GM19043 (cell line): ENCODE data around the gene DIS3L2.

Experiments used
- ATAC-seq: cut with Tn5 transposase; IDR thresholded peaks from one replicate; pipeline ENCODE4 v1.9.1; 2021; ENCODE audit warnings: low read depth; ENCODE audit not compliant: unreplicated experiment

DIS3L2 gene

DNA sequence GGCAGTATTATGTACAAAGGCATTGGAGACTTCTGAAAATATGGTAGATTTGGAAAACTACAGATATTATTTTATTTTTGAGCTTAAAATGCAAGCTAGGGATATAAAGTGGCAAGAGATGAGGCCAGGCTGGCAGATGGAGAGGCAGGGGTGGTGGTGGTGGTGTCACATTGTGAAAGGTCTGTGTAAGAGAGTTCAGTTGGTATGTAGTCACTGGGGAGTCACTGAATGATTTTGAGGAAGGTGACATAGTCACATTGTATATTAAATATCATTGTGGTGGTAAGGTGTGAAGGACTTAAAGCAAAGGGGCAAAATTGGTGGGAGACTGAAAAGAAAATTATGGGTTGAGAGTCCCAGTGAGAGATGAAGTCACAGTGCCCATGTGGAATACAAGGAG lies 82.5 kb downstream of the DIS3L2 start:
- no peak for ATAC-seq

DNA sequence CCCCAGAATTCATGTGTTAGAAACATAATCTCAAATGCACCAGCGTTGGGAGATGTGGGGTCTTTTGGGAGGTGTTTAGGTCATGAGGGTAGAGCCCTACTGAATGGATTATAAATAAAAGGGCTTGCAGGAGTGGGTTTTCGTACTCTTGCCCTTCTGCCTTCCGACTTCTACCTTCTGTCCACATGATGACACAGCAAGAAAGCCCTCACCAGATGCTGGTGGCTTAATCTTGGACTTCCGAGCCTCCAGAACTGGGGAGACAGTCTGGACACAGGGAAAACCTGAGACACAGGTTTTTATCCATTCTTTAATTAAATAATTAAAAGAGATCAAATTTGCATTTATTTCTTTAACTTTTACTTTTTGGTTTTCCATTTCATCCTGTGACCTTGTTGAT lies 87.8 kb downstream of the DIS3L2 start:
- ATAC-seq: no peak

GRCh38 chr2:232052591-232052990 lies 91.1 kb downstream of the DIS3L2 start:
- ATAC-seq: no peak

DNA sequence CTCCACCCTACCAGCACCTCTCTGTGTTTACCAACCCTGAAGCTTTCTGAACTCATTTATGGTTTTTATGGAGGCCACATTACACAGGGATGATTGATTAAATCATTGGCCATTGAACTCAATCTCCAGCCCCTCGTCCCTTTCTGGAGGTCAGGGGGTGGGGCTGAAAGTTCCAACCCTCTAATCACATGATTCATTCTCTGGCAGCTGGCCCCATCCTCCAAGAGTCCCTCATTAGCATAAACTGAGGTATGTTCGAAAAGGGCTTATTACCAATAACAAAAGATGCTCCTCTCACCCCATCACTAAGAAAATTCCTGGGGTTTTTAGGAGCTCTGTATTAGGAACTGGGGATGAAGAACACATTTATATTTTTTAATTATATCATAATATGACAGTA lies 92.3 kb downstream of the DIS3L2 start:
- no peak for ATAC-seq

DNA sequence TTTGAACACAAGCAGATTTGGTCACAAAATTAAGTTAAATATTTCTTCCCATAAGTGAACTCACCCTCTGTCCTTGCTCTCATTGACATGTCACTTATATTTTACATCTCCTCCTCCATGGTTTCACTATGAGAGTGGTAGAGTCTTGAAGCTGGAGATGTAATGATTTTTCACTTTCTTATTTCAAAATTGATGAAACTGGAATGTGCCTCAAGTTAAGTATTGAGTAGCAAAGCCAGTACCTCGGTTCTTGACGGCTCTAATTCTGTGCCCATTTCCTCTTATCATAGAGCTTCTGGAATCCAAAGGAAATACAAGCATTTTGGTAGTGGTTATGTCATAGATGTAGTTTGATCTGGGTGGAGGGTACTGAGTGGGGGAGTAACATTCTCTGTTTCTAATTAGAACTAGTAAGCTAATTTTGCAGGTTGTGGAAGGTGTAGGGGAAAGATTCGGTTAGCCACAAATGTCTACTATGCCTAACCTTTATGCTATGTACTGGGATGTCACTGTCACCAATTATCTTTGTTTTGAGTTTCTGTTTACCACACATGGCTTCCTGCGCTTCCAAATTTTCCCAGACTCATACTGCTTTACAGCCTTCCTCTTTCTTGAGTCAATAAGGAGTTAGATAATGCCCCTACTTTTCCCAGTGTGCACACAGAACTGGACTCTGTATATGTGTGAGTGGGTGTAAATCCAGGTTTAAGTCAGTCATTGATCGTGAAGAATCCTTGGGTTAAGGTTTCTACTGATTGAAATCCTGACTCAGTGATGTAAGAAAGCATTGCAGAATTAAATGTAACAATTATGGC lies 96.8 kb downstream of the DIS3L2 start:
- ATAC-seq: no peak

DNA sequence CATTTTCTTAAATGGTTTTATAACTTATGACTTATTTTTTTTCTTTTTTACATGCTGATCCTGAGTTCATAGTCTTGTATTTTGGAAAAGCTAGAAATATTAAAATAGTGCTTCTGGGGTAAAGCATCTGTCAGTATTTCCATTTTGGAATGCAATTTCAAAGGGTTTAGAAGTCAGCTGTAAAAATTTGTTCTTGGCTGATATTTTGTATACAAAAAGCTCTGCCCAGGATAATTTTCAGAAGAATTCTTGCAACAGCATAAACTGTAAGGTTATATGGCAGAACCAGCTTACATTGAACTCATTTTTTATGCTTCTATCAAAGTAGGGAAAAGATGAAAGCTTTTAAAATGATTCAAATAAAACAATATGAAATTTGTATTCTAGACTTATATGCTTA lies 97.4 kb downstream of the DIS3L2 start:
- no peak for ATAC-seq

GRCh38 chr2:232061265-232061664 lies 99.8 kb downstream of the DIS3L2 start:
- no peak for ATAC-seq

DNA sequence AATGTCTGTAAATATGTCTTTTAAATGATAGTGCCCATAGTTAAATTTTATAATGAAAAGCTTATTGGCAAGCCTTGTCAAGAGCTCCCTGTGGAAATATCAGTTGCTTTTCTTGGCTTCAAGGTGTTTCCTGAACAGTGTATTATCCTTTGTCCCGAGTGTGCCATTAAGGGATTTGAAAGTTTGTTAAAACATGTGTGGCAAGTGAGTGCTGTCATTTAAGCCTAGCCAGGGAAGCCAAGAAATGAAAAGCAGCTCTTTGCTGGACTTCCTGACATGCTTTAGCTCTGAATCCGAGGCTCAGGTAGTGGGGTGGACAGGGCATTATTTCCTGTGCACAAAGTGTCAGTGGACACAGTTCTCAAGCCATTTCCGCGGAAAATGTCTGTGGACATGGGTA lies 111.5 kb downstream of the DIS3L2 start:
- ATAC-seq: no peak

- no peak for ATAC-seq
These were observed 112.2 kb downstream of the DIS3L2 start for GRCh38 chr2:232073699-232074098.

GRCh38 chr2:232075080-232075479 lies 113.6 kb downstream of the DIS3L2 start:
- ATAC-seq: no peak

DNA sequence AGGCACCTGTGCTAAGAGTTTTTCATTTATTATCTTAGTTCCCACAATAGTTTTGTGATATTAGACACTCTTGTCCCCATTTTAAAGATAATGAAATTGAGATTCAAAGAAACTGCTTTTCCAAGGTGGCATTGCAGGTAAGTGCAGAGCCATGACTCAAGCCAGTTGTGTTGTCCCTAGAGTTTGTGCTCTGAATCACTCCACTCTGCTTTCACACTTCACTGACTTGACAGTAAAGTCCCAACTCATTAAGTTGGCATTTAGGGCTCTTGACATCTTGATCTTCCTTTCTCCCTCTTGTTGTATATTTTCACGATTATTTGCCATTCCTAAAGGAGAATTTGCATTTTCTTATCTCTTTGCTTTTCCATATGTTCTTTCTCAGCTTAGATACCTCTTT lies 114.3 kb downstream of the DIS3L2 start:
- ATAC-seq: no peak

DNA sequence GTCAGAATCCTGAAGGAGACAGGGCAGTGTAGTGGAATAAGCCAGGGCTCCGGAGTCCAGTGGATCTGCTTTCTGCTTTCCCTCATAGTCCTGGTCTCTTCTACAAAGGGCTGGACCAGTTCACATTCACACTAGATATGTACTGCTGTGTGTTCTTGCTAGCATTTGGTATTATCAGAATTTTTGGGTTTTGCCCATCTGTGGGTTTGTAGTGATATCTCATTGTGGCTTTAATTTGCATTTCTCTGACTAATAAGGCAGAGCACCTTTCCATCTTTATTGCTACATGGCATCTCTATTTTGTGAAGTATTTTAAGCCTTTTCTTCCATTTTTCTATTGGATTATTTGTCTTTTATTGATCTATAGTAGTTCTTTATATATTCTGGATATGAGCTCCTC lies 114.8 kb downstream of the DIS3L2 start:
- no peak for ATAC-seq

DNA sequence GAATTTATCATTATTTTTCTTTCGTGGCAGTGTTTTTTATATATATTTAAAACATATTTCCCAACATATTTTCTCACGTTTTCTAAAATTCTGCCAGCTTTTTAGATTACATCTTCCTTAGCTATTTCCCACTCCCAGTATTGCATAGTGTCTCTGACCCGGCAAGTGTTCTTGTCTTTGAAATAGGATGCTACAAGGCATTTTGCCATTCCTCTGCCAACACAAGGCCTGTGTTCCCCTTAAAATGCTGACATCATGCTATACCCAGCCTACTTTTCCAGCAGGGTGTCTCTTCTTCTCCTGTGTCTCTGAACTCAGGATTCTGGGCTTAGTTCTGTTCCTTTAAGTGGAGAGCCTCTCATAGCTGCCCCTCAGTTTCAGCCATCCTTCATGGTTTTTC lies 115.2 kb downstream of the DIS3L2 start:
- ATAC-seq: no peak

DNA sequence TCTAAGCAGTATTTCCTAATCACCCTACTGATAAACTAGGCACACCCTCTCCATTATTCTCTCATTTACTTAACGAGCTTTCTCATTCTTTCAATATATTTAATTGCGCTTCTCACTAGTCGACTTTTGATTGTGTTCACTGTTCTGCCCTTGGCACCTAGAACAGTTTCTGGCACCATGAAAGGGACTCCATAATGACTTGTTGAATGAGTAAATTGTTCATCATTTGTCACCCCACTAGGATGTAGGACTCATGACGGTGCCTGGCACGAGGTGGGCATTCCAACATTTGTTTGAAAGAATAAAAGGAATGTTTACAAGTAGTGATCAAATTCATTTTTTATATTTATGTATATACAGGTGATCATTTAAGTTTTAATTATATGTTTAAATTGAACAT lies 123.7 kb downstream of the DIS3L2 start:
- no peak for ATAC-seq

DNA sequence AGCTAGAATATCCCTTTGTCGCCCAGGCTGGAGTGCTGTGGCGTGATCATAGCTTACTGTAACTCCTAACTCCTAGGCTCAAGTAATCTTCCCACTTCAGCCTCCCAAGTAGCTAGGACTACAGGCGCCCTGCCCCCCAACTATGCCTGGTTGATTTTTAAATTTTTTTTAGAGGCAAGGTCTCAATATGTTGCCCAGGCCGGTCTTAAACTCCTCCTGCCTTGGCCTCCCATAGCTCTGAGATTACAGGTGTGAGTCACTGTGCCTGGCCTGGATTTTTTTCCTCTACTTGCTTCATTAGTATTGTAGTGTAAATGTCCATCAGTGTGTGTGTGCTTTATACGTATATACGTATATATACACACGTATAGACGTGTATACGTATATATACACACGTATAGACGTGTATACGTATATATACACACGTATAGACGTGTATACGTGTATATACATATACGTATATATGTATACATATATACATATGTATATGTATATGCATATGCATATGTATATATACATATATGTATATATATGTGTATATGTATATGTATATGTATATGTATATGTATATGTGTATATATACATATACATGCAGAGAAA lies 124.4 kb downstream of the DIS3L2 start:
- ATAC-seq: no peak

- ATAC-seq: no peak
These were observed 127.3 kb downstream of the DIS3L2 start for GRCh38 chr2:232088771-232089170.

DNA sequence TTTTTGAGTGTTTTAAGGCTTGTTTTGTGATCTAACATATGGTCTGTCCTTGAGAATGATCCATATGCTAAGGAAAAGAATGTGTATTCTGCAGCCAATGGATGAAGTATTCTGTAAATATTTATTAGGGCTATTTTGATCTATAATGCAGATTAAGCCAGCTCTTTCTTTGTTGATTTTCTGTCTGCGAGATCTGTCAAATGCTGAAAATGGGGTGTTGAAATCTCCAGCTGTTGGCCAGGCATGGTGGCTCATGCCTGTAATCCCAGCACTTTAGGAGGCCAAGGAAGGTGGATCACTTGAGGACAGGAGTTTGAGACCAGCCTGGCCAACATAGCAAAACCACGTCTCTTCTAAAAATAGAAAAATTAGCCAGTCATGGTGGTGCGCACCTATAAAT lies 132.7 kb downstream of the DIS3L2 start:
- no peak for ATAC-seq

DNA sequence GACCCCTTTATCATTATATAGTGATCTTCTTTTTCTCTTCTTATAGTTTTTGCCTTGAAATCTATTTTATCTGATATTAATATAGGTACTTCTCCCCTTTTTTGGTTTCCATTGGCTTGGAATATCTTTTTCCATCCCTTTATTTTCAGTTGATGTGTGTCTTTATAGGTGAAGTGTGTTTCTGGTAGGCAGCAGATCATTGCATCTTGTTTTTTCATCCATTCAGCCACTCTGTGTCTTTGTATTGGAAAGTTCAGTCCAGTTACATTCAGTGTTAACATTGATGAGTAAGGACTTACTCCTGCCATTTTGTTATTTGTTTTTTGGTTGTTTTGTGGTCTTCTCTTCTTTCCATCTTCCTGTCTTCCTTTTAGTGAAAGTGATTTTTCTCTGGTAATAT lies 133.4 kb downstream of the DIS3L2 start:
- ATAC-seq: no peak

DNA sequence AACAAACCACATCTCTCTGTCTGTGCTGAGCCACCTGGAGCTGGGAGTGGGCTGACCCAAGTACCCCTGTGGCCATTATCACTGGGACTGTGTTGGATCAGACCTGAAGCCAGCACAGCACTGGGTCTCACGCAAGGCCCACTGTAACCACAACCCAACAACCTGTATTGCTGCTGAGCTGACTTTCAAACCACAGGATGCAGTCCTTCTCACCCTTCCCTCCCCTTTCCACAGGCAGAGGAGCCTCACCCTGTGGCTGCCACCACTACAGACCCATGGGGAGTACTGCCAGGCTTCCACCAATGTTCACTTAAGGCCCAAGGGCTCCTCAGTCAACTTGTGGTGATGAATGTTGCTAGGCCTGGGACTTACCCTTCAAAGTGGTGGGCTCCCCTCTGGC lies 135.7 kb downstream of the DIS3L2 start:
- no peak for ATAC-seq

DNA sequence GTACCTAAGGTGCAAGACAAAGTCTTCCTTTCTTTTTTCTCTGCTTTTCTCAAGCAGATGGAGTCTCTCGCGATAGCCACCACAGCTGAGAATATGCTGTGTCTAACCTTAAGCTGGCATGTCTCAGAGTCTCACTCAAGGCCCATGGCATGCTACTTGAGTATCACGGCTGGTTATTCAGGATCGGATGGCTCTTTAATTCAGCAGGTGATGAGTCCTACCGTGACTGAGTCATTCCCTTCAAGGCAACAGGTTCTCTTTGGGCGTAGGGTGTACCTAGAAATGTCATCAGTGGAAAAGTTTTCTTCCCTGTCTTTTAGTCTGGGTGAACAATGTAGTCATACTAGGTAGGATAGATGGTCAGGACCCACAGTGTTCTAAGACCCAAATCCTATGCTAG lies 136.2 kb downstream of the DIS3L2 start:
- no peak for ATAC-seq

DNA sequence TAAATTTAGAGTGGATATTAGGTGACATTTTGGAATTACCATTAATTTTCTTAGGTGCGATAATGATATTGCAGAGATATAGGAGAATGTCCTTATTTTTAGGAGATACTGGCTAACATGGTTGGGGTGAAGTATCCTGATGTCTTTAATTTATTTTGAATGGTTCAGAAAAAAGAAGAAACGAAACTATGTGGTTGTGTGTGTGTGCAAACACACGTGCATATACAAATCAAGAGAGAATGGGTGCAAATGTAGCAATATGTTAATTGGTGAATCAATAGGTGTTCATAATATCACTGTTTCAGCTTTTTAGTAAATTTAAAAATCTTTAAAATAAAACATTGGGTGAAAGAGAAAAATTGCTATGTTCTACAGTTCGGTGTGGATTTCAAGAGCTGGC lies 140.9 kb downstream of the DIS3L2 start:
- no peak for ATAC-seq

- no peak for ATAC-seq
These were observed 141.7 kb downstream of the DIS3L2 start for GRCh38 chr2:232103140-232103737.
